Fibroblast of peridontal ligament (primary cell): ENCODE results near the gene TEX11.
"Not testable (repeated sequence)": the region's sequence is repeated elsewhere in the genome, so short reads cannot be mapped to it uniquely, and the experiment has no call there.

Source experiments
- DNase-seq: peaks from one replicate; pipeline ENCODE4 v3.0.0-alpha.2; 2010; ENCODE audit errors: extremely low read depth

The TEX11 gene

GRCh38 chrX:70592091-70592490 lies 316.4 kb downstream of the TEX11 start:
- DNase-seq, result peak; percentile 67

DNA sequence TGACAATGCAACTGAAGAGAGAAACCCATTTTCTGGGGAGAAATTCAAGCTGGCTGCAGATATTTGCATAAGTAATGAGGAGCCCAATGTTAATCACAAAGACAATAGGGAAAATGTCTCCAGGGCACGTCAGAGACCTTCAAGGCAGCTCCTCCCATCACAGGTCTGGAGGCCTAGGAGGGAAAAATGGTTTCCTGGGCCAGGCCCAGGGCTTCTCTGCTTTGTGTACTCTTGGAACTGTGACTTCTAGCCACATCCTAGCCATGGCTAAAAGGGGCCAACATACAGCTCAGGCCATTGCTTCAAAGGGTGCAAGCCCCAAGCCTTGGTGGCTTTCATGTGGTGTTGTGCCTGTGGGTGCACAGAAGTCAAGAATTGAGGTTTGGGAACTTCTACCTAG lies 321.4 kb downstream of the TEX11 start:
- not testable (repeated sequence) for DNase-seq

DNA sequence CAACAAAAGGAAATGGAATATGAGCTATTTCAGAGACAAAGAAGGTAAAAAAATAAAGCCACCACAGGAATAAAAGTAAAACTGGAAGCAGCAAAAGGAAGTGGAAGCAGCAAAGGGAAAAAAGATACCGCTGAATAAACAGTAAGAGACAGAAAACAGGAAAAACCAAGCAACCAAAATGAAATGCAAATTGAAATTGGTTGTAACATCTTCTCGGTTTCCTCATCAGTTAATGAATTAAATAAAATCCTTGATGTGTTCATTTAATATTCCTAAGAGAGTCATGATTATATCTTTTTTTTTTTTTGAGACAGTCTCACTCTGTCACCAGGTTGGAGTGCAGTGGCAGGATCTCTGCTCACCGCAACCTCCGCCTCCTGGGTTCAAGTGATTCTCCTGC lies 331.1 kb downstream of the TEX11 start:
- no peak for DNase-seq

GRCh38 chrX:70569922-70570576 lies 338.5 kb downstream of the TEX11 start:
- not testable (repeated sequence) for DNase-seq

- DNase-seq, result no peak
Observed at GRCh38 chrX:70554948-70555347, 353.6 kb downstream of the TEX11 start.

DNA sequence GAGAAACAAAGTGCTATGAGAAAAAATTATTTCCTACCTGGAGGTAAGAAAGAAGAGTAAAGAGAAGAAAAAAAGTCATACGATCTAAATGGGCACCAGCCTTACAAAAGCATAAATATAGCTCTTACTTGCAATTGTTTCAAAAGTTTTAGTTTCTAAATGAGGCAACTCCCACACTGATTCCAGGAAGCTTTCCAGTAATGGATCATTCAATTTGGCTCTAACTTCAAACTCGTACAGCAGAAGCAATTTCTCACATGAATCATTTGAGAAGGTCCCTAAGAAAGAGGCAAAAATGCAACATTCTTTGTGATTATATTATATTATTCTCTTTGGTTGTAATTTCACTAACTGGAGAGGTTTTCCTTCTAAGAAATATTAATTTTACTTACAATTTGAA lies 354.0 kb downstream of the TEX11 start:
- peak; percentile 71 for DNase-seq

GRCh38 chrX:70554081-70554480 lies 354.4 kb downstream of the TEX11 start:
- peak; percentile 61 for DNase-seq

- DNase-seq, result no peak
Observed at GRCh38 chrX:70553516-70553915, 355.0 kb downstream of the TEX11 start.

DNA sequence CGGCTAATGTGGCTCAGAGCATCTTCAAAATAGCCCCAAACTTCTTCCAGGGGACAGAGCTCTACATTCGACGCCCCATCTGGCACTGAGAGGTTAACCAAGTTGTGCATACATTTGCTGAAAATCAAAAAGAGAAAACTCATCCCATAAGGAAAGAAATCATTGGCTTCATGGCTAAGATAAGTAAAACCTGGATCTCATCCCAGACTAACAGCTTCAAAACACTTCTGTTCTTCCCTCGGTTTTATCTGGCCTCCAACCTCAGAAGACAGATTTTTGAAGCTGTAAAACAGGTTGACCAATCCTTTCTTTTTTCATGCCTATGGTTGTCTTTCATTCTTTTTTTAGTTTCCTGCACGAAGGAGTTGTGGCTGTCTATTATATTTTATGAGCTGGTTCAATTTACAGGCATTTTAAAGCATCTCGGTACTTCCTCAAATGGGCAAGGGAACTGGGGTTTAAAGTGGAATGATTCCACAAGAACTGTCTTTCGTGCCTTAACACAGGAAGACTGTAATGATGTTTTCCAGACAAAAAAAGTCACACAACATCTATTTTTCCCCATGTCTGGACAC lies 356.3 kb downstream of the TEX11 start:
- no peak for DNase-seq

GRCh38 chrX:70549429-70549828 lies 359.1 kb downstream of the TEX11 start:
- no peak for DNase-seq

- no peak for DNase-seq
Observed at GRCh38 chrX:70535198-70535597, 373.3 kb downstream of the TEX11 start.

GRCh38 chrX:70527610-70528345 lies 380.7 kb downstream of the TEX11 start:
- DNase-seq, result no peak

DNA sequence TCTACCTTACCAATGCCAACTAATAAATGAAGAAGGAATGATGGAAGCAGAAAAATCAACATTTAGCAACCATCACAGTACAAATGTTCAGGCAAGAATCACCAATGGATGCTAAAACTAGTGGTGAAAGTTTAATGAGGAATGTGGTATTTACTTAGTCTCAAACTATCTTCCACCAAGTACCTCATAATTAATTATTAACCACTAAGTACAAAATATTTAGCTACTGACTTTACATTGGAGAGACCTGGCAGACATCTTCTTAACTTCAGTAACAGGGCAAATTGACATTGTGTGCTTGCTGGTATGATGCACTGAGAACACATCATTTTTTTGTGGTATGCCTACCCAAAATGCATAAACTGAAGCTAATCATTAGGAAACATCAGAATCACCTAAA lies 381.5 kb downstream of the TEX11 start:
- DNase-seq, result no peak

GRCh38 chrX:70525733-70526132 lies 382.8 kb downstream of the TEX11 start:
- no peak for DNase-seq

GRCh38 chrX:70515692-70516091 lies 392.8 kb downstream of the TEX11 start:
- not testable (repeated sequence) for DNase-seq

GRCh38 chrX:70515270-70515669 lies 393.2 kb downstream of the TEX11 start:
- DNase-seq, result not testable (repeated sequence)

- no peak for DNase-seq
Observed at GRCh38 chrX:70509078-70509477, 399.4 kb downstream of the TEX11 start.

DNA sequence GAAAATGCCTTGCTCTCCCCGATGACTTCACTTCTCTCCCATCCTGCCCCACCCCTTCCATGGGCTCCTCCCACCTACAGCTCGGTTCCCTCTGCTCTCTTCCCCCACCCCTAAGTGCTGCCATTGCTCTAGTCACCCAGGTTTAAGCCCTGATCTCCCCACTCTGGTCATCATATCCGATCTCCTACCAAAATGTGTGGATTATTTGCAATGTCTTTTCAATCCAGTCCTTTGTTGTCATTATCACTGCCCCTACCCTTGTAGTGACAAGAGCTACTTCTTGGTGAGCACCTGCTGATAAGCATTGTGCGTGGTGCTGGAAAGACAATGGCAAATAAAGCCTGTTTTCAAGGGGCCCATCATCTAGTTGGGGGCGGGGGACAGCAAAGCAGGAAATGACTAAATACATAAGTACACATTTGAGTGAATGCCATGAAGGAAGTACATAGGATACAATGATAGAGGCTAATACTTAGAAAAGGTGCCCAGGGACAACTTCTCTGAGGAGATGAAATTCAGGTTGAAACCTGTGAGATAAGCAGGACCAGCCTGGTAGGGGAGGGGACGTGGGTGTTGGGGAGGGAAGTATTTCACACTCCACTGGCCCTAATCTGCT lies 400.1 kb downstream of the TEX11 start:
- DNase-seq, result no peak

GRCh38 chrX:70505451-70505841 lies 403.1 kb downstream of the TEX11 start:
- DNase-seq, result no peak

DNA sequence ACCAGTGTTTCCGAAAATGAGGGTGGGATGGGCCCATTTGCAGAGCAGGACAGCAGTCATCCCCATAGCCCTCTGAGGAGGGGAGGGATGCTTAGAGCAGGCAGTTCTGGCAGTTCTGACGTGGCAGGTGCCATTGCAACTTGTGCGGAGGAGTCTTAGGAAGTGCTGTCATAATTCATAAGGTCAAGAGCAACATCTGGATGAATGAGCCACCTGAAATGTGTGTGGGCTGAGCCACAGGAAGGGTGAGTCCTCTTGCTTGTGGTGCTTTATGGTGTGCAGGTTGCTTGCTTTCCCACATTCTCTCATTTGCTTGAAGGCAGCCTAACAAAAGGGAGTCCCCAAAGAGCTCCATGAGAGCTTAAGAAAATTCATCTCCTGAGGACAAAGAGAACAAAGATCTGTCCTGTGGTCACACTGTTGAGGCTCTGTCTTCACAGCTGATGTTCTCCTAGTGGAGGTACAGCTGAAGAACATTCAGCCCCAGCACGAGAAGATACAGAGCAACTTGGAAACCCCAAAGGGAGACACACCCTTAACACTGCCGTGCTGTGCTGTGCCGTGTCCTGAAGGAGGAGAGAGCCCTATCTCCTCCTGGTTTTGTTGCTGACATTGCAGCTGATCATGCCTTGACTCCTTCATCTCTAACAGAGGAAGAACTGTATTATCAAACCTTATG lies 403.6 kb downstream of the TEX11 start:
- no peak for DNase-seq

DNA sequence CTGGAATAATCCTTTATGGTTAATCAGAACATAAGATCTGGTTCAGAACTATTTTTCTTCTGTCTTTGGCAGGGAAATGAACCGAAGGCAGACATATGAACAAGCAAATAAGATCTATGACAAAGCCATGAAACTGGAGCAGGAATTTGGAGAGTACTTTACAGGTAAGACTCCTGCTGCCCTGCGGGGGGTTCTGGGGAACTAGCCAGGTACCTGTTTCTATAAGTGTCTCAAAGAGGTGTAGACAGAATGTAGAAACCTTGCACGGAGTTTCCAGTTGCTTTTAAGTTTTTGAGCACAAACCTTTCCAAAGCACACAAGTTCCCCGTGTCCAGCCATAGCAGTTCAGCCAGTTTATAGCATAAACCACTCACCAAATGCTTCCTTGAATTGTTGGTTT lies 407.7 kb downstream of the TEX11 start:
- no peak for DNase-seq

GRCh38 chrX:70498129-70498528 lies 410.4 kb downstream of the TEX11 start:
- no peak for DNase-seq
